DOHH2 (cell line): ENCODE measurements around the gene FAM107B.

Source experiments
- H3F3A ChIP-seq: fragments of 200-600 bp; sonication (generic), shearing (Covaris generic); 2 replicates; pipeline ENCODE4 v1.6.0; 2016; ENCODE audit warnings: antibody characterized with exemption, mild to moderate bottlenecking; ENCODE audit not compliant: control insufficient read depth, insufficient read depth
- H3K27ac ChIP-seq: fragments of 200-600 bp; sonication (generic); 2 replicates; pipeline ENCODE4 v1.5.1; 2014; ENCODE audit warnings: low read depth, mild to moderate bottlenecking, low read length, moderate library complexity
- H3K27me3 ChIP-seq: fragments of 200-600 bp; sonication (generic); 2 replicates; pipeline ENCODE4 v1.6.1; 2014; ENCODE audit warnings: mild to moderate bottlenecking, low read length, mixed read lengths; ENCODE audit not compliant: control insufficient read depth
- H3K36me3 ChIP-seq: fragments of 200-600 bp; sonication (generic); 2 replicates; pipeline ENCODE4 v1.6.1; 2014; ENCODE audit warnings: mild to moderate bottlenecking, low read length, moderate library complexity, mixed read lengths; ENCODE audit not compliant: control insufficient read depth
- H3K4me1 ChIP-seq: fragments of 200-600 bp; sonication (generic); 2 replicates; pipeline ENCODE4 v1.6.1; 2014; ENCODE audit warnings: mild to moderate bottlenecking, low read length, mixed read lengths; ENCODE audit not compliant: control insufficient read depth
- H3K4me2 ChIP-seq: fragments of 200-600 bp; sonication (generic); 2 replicates; pipeline ENCODE4 v1.6.0; 2014; ENCODE audit warnings: mild to moderate bottlenecking, low read length, moderate library complexity
- H3K4me3 ChIP-seq: fragments of 200-600 bp; sonication (generic); 2 replicates; pipeline ENCODE4 v1.5.1; 2014; ENCODE audit warnings: mild to moderate bottlenecking, low read length, mixed read lengths
- H3K79me2 ChIP-seq: fragments of 200-600 bp; sonication (generic); 2 replicates; pipeline ENCODE4 v1.6.1; 2014; ENCODE audit warnings: mild to moderate bottlenecking, low read length, mixed read lengths; ENCODE audit not compliant: control insufficient read depth
- H3K9me2 ChIP-seq: fragments of 200-600 bp; sonication (generic); replicated peaks from 2 replicates; pipeline ENCODE4 v1.6.1; 2014; ENCODE audit warnings: mild to moderate bottlenecking, low read length, mixed read lengths; ENCODE audit not compliant: control insufficient read depth
- H3K9me3 ChIP-seq: fragments of 200-600 bp; sonication (generic); 2 replicates; pipeline ENCODE4 v1.6.1; 2014; ENCODE audit warnings: antibody characterized with exemption, low read length, mixed read lengths; ENCODE audit not compliant: control insufficient read depth, insufficient read depth
- H4K20me1 ChIP-seq: fragments of 200-600 bp; sonication (generic); 2 replicates; pipeline ENCODE4 v1.6.0; 2014; ENCODE audit warnings: low read depth, mild to moderate bottlenecking, antibody characterized with exemption, low read length, moderate library complexity; ENCODE audit not compliant: control insufficient read depth, insufficient read depth
- EZH2phosphoT487 ChIP-seq: fragments of 200-600 bp; sonication (generic); IDR thresholded peaks from 2 replicates; pipeline ENCODE4 v1.6.1; 2017; ENCODE audit warnings: borderline replicate concordance, mild to moderate bottlenecking, antibody characterized with exemption, low read length, moderate library complexity, mixed read lengths
- TF ChIP-seq, protein P1 (sequence below): fragments of 200-600 bp; sonication (generic); IDR thresholded peaks from one replicate; pipeline ENCODE4 v1.5.1; 2014; ENCODE audit warnings: antibody characterized with exemption, mild to moderate bottlenecking, low read depth, low read length; ENCODE audit not compliant: poor library complexity, severe bottlenecking

FAM107B gene

GRCh38 chr10:14748441-14748840 is 26.3 kb downstream of the FAM107B start:
- Histone ChIP-seq H3K9me3 (no peaks in the 10 kb centered on the region), H3K4me3 (peak overlapping the region; percentile 41), H3K36me3 (no peaks in the 10 kb centered on the region), H3K27me3 (no peaks in the 10 kb centered on the region), H4K20me1 (no peaks in the 10 kb centered on the region), H3K9me2 (no peaks in the 10 kb centered on the region), H3F3A (peaks cover 10% of the 10 kb centered on the region), H3K4me1 (peaks cover 100% of the 10 kb centered on the region), H3K27ac (peak overlapping the region; percentile 97), H3K4me2 (peak overlapping the region; percentile 91), H3K79me2 (no peaks in the 10 kb centered on the region)
- TF ChIP-seq EZH2phosphoT487, result no peak
- TF ChIP-seq, protein P1, sequence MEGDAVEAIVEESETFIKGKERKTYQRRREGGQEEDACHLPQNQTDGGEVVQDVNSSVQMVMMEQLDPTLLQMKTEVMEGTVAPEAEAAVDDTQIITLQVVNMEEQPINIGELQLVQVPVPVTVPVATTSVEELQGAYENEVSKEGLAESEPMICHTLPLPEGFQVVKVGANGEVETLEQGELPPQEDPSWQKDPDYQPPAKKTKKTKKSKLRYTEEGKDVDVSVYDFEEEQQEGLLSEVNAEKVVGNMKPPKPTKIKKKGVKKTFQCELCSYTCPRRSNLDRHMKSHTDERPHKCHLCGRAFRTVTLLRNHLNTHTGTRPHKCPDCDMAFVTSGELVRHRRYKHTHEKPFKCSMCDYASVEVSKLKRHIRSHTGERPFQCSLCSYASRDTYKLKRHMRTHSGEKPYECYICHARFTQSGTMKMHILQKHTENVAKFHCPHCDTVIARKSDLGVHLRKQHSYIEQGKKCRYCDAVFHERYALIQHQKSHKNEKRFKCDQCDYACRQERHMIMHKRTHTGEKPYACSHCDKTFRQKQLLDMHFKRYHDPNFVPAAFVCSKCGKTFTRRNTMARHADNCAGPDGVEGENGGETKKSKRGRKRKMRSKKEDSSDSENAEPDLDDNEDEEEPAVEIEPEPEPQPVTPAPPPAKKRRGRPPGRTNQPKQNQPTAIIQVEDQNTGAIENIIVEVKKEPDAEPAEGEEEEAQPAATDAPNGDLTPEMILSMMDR, result no peak

- peaks cover 29% of the 10 kb centered on the region for H3F3A ChIP-seq
Measured at GRCh38 chr10:14742815-14743214, 31.9 kb downstream of the FAM107B start.

DNA sequence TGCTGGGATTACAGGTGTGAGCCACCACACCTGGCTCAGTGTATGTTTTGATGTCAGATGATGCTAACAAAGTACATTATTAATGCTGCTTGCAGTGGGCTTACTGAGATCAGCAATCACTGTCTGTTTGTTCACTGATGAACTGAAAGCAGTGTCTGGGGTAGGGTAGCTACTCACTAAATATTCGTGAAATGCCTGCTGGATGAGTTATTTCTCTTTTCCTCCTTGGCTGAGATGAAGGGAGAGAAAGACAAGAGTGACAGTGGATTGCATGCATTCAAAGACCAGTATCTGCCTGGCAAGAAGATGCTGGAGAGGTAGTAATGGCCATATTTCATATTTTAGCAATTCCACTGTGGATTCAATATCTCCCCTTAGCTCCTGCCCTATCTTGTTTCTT is 32.3 kb downstream of the FAM107B start:
- Histone ChIP-seq H3K9me3 (peaks cover 5% of the 10 kb centered on the region; the same call in 1 of the 2 replicates), H3K27me3 (no peaks in the 10 kb centered on the region), H3K9me2 (no peaks in the 10 kb centered on the region), H3K79me2 (peaks cover 5% of the 10 kb centered on the region), H3K4me1 (peaks cover 100% of the 10 kb centered on the region), H4K20me1 (no peaks in the 10 kb centered on the region), H3K4me3 (peak overlapping the region; percentile 66), H3K36me3 (peaks cover 14% of the 10 kb centered on the region), H3K4me2 (peak overlapping the region; percentile 80), H3K27ac (peak overlapping the region; percentile 99), H3F3A (peaks cover 32% of the 10 kb centered on the region)
- TF ChIP-seq, protein P1, result no peak
- no peak for TF ChIP-seq EZH2phosphoT487

More at GRCh38 chr10:14742815-14743214, 31.9 kb downstream of the FAM107B start:
- Histone ChIP-seq H3K4me3 (peak overlapping the region; percentile 66), H3K79me2 (peaks cover 4% of the 10 kb centered on the region), H3K27me3 (no peaks in the 10 kb centered on the region), H3K9me2 (no peaks in the 10 kb centered on the region), H3K4me2 (peak overlapping the region; percentile 80), H3K36me3 (peaks cover 14% of the 10 kb centered on the region), H3K9me3 (peaks cover 5% of the 10 kb centered on the region; the same call in 1 of the 2 replicates), H4K20me1 (no peaks in the 10 kb centered on the region), H3K27ac (peak overlapping the region; percentile 99), H3K4me1 (peaks cover 100% of the 10 kb centered on the region)
- TF ChIP-seq EZH2phosphoT487, result no peak
- TF ChIP-seq, protein P1, result no peak
